GM19468 (cell line): ENCODE results near the gene ZNF398.

ENCODE experiments used
- ATAC-seq: cut with Tn5 transposase; IDR thresholded peaks from one replicate; pipeline ENCODE4 v1.9.1; 2021; ENCODE audit warnings: mild to moderate bottlenecking, moderate library complexity, moderate number of reproducible peaks; ENCODE audit not compliant: unreplicated experiment; ENCODE audit errors: extremely low read depth

ZNF398 gene

DNA sequence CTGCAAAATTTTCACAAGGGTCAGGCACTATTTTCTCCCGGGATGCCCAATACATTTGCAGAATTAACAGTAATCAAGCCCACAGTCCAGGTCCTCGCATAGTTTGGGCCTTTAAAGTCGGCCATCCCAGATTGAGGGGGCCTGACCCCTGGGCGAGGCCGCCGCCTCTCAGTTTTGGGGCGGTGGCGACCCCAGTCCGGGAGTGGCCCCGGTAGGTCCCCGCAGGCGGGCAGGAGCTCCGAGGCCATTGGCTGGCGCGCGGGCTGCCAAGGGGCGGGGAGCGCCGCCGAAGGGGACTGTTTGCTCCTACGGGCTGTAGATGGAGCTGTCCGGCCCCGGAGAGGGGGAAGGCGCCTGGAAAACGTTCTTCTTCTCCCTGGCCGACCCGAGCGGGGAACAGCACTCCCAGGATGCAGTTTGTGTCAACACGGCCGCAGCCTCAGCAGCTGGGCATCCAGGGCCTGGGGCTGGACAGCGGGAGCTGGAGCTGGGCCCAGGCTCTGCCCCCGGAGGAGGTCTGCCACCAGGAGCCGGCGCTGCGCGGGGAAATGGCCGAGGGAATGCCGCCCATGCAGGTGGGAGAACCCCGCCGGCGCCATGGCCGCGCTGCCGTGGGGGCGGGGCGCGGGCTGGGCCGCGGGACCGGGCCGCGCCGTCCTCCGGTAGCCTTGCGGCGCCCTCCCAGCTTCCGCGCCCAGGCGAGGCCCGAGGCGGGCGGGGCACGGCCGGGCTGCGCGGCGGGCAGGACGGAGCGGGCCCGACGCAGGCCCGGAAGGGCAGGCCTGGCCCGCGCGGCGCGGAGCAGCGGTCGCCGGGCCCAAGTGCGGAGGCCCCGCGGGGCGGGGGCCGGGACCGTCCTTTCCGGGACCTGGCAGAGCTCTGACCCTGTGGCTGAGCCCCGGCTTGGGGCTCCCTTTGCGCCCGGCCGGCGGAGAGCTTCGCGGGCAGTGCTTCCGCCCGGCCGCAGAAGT, 48.2 kb downstream of the ZNF398 start, which contains the start of gene ZNF282:
Gene ZNF282, plus strand, starts transcription at position 367 of the 971 bp plus-strand sequence. Its CDS starts 44 bp downstream, at position 411.
- ATAC-seq, result peak; percentile 78

DNA sequence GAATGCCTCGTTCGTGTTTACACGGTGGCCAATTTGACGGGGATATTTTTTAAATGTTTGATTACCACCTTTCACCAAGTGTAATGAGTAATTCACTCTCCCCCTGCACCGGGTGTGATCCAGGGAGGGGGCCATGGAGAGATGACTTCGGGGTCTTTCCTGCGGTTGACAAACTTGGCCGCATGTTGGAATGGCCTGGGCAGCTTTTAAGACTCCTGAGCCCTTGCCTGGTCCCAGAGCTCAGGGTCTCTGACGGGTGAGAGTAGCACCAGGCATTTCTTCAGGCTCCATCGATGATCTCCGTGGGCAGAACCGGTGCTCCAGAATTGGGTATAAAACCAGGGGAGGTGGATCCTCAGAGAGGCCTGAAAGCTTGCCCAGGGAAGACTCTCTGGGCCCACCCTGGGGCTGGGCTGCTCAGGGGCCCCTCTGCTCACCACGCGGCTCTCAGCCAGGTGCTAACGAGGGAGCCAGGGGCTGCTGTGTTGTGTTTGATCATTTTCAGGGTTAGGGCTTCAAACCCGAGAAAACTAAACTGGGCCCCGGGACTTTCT, 49.0 kb downstream of the ZNF398 start:
- ATAC-seq, result no peak

DNA sequence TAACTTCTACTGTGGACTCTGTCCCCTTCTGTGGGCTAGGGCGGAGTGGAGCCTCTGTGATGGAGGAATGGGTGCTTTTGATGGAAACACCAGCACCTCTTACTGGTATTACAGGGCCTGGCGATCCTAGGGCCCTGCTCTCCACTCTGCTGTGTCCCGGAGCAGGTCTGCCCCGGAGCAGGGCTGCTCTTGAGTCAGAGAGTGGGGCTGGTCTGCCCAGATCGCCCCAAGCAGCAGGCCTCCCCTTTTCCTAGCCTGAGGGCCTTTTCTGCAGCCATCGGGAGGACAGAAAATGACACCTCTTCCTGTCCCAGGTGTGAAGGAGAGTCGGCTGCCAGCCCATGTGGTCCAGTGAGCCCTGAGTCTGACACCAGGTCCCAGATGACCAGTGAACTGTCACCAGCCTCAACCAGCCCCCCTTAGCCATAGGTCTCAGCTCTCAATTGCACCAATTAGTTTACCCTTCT, 49.5 kb downstream of the ZNF398 start:
- no peak for ATAC-seq

DNA sequence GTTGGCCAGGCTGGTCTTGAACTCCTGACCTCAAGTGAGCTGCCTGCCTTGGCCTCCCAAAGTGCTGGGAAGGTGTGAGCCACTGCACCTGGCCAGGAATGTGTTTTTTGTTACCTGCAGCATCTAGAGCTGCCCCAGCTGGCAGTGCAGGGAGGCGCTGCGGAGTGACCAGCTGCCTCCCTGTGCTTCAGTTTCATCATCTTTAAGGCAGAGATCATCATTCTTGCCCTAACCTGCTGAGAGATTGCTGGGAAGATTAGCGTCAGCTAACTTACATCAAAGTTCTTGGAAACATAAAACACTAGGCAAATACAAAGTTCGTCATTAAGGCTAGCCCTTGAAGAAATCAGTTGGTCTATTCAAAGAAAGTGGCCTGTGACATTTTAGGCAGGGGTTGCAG, 50.4 kb downstream of the ZNF398 start:
- ATAC-seq, result no peak

DNA sequence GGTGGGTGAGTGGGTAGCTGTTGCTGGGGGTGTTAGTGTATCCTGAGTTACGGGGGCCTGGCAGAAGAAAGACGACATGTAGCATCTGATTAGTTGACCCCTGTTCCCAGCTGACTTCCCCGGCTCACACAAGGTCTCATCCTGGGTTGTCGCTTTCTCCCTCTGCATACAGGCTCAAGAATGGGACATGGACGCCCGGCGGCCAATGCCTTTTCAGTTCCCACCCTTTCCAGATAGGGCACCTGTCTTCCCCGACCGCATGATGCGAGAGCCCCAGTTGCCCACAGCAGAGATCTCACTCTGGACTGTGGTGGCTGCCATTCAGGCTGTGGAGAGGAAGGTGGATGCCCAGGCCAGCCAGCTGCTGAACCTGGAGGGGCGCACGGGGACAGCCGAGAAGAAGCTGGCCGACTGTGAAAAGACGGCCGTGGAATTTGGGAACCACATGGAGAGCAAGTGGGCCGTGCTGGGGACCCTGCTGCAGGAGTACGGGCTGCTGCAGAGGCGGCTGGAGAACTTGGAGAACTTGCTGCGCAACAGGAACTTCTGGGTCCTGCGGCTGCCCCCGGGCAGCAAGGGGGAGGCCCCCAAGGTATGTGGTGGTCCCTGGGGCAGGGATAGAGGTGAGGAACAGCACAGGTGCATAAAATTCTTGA, 51.0 kb downstream of the ZNF398 start:
- no peak for ATAC-seq

DNA sequence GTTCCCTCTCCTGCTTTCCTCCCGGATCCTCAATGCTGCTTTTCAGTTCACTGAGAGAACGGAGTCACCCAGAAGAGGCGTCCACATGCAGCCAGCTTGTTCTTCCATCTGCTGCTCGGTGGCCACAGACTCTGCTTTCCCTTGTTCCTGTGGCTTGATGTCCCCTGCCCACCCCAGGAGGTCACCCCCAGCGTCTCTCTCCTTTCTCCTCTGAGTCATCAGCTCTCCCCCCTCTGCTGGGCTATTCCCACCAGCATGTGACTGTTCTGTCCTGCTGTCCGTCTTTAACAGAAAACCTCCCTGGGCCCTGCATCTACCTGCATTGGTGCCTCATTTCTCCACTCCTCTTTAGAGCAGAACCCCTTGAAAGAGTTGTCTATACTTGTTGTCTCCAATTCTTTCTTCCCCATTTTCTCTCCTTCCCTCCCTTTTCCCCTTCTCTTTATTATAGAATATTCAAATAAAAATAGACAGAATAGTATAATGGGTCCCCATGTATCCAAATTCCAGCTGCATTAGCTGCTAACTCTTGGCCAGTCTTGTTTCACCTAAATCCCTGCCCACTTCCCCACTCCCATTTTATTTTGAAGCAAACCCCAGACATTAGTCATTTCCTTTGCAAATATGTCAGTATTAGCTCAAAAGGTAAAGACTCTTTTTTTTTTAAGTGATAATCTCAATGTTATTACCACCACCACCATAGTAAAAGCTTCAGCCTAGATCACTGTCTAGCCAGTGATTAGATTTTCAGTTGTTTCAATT, 52.2 kb downstream of the ZNF398 start:
- ATAC-seq, result no peak

DNA sequence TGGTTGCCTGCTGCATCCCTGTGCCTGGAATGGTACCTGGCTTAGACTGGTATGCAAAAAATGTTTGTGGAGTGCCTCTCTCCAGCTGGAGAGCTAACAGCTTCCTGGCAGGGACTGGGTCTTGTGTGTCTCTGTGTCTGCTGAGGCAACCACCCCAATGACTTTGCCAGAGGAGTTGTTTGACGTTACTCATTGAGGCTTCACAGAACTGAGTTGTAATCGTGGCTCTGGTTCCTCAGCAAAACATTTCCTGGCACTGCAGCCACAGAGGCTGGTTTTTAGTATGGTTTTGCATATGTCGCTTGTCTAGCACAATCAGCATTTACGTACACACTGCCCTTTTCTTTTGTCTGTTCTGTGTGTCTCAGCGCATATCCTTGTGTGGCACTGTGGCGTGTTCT, 55.6 kb downstream of the ZNF398 start:
- no peak for ATAC-seq

DNA sequence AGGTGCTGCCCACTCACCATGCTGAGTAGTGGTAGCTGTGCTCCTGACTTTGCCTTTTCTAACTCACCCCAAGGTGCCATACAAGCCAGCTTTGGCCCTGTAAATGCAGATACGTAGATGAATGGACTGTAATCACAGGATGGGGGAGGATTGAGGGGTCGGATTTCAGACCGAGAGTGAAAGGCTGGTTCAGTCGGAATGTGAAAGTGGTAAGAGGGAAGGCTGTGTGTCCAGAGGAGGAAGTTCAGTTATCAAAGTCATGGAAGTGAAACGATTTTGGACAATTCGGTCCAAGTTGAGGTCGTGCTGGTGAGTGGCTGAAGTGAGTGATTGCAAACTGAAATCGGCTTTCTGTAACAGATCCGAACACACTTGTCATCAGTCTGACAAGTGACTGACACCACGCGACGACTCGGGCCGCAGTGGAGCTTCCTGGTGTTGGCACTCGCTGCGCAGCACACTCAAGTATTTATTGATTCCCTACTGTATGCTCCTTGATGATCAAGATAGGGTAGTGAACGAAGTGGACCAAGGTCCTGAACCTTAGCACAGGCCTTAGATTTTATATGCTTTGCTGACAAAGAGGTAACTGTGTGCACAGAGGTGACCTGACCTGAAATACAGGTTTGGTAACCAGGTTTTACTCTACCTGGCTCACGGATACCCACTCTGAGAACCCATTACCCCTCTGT, 58.6 kb downstream of the ZNF398 start:
- no peak for ATAC-seq

DNA sequence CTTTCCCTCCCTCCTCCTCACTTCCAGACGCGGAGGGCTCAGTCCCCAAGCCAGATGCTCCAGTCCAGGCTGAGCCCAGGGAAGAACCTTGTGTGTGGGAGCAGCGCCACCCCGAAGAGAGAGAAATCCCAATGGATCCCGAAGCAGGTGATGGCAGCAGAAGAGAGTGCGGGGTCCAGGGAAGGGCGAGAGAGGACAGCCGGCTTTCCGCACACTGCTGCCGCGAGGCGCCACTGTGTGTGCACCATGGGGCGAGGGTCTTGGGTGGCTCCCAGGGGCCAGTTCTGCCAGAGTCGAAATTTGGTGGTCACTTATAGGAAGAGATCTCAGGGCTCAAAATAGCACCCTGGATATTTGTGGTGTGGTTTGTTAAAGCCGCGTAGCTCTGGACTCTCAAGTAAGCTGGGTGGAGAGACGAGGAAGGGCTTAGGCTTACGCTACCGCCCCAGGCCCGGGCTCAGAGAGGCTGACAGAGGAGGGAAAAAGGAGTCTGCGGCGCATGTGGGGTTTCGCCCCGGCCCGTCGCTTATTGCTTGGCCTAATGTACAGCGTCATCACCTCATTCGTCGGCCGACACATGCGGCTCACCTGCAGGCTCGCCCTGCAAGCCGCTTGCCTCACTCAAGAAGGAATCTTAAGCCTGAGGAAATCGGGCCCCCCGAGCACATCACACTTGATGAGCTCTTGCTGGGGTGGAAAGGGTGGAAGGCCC, 60.2 kb downstream of the ZNF398 start:
- no peak for ATAC-seq

DNA sequence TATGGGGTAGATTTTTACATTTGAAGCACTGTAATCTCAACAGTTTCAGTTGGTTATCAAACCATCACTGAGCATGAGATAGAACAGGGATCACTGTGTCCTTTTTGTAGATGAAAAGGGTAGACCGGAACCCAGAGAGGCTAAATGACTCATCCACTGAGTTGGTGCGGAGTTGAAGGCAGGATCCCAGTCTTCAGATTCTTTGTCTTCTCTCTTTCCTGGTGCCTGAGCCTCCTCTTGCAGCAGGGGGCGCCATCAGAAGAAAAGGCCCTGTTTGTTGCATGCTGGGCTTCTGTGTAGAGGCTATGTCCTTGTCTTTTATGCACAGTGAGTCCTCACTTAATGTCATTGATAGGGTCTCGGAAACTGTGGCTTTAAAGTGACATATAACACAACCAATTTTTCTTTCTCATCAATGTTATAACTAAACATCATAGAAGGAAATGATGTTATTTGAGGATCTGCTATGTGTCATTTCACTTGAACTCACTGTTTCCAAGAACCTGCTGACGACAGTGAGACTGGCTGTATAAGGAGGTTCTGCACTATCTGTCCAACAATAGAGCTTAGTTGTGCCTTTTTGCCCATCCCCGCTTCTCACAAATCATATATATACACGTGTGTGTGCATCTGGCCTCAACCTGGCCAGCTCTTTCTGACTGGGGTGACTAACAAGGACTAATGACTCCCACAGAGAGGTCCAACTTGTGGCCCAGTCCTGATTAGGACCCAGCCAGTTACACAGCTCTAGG, 62.4 kb downstream of the ZNF398 start:
- ATAC-seq, result no peak

DNA sequence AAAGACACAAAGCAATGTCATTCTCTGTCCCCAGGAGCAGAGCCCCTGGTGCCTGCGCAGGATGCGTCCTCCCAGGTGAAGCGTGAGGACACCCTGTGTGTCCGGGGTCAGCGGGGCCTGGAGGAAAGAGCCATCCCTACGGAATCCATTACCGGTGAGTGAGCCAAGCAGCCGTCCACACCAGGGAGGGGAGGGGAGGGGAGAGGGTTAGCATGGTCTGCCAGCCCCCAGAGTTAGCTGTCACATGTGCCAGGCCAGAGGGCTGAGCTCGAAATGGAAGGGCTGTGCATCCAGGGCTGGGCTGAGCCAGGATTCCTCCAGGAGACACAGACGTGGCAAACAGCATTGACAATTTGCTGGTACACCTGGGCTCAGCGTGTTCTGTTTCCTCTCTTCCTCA, 63.3 kb downstream of the ZNF398 start:
- no peak for ATAC-seq

DNA sequence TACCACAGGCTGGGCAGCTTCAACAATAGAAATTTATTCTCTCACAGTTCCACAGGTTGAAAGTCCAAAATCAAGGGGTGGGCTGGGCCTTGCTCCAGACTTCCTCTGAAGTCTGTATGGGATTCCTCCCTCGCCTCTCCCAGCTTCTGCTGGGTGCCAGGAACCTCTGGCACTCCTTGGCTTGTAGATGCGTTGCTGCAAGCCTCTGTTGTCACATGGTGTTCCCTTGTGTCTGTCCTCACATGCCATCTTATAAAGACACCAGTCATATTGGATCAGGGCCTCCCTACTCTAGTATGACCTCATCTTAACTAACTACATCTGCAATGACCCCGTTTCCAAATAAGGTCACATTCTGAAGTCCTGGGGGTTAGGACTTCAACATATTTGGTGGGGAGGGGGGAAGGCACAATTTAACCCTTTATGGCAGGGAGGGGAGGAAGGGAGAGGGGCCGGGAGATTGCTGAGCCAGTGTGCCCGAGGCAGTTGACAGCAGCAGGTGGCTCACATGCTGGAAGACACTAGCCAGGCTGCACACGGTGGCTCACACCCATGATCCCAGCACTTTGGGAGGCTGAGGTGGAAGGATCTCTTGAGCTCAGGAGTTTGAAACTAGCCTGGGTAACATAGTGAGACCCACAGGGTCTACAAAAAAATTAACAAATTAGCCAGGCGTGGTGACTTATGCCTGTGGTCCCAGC, 66.9 kb downstream of the ZNF398 start:
- no peak for ATAC-seq

DNA sequence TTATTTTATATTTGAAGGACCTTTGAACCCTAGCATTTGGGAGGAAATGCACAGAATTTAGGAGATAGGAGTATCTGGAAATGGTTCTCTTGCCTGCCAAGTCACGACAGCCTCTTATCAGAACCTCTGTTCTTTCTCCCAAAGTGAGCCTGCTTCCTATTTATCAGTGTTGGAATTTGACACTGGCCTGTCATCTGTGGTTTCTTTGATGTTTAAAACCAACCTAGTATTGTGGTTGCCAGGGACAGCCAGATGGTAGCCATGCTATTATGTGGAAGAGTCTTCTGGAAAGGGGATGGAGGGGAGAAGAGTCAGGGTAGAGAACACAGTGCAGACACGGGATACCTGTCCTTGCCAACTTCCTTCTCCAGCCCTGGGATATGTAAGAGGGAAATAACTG, 69.1 kb downstream of the ZNF398 start:
- ATAC-seq, result no peak

DNA sequence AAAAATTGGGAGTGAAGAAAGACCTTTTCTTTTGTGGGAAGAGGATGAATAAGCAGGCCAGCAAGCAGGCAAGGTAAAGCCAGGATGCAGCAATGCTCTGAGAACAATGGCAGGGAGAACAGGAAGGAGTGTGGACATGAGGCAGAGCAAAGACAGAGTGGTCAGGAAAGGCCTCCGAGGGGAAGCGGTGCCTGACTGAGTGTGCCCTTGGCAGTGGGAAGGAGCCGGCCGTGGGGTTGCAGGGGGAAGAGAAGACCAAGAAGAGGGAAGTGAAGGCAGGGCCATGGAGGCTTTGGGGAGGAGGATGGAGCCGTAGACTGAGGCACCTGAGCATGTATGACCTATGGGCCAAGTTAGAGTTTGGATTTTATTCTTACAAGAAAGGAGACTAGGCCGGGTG, 70.3 kb downstream of the ZNF398 start:
- ATAC-seq, result no peak

DNA sequence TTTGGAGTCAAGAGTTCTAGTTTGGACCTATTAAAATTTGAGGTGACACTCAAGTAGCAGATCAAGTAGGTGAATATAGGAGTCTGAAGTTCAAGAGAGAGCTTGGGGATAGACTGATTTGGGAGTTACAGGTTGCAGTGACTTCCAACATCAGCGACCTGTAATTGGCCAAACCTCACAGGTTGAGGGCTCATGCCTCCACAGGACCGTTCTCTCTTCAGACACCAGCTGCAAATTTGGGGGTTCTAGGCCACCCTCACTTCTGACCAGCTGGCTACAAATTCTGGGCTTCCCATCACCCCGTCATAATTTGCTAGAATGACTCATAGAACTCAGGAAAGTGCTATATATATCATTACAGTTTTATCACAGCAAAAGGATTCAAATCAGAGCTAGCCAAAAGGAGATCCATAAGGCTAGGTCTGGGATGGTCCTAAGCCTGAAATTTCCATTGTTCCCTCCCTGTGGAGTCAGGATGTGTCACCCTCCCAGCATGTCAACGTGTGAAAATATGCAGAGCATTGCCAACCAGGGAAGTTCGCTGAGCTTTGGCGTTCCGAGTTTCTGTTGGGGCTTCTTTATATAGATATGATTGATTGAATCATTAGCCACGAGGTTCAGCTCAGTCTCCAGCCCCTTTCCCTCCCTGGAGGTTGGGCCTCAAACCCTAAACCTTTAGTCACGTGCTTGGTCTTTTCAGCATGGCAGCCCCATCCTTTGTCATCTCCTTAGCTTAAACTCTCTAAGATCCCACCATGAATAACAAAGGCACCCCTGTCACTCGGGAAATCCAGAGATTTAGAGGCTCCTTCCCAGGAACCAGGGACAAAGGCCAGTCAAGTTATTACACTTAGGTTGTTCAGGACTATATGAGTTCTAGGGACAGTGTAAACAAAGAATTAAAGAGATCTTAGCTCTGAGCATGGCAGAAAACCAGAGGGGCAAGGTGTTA, 71.5 kb downstream of the ZNF398 start:
- ATAC-seq, result no peak

DNA sequence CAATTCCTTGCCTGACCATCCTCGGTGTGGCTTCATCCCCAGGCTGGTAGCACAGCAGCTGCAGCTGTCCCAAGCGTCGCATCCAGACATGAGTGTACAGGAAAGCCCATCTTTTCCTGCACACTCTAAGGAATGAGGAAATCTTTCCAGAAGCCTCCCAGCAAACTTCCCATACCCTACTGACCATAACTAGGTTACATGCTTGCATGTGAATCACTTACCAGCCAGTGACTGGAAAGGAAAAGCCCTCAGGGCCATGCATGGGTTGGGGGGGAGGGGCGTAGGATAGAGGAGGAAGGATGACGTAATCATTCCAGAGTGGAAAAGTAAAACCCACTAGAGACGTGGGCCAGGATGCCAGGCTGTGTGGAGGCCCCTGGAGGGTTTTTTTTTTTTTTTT, 73.3 kb downstream of the ZNF398 start:
- no peak for ATAC-seq

DNA sequence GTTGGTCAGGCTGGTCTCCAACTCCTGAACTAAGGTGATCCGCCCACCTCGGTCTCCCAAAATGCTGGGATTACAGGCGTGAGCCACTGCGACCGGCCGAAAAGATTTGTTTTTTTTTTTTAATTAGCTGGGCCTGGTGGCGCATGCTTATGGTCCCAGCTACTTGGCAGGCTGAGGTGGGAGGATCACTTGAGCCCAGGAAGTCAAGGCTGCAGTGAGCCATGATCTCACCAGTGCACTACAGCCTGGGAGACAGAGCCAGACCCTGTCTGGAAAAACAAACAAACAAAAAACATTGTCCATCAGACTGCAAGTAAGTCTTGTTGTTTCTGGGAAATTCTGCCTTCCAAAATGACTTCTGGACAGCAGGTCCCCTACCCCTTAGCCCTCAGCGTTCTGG, 75.9 kb downstream of the ZNF398 start:
- ATAC-seq, result no peak
